ENCODE results near the gene TMTC3. TPM values are rescaled to one million over a fixed set of nuclear protein-coding genes. Genes with fewer than 3 reads are reported as not detected.

The TMTC3 gene
- total RNA-seq, 2 experiments from 2014 or later: 5.5 to 9.4 TPM

DNA sequence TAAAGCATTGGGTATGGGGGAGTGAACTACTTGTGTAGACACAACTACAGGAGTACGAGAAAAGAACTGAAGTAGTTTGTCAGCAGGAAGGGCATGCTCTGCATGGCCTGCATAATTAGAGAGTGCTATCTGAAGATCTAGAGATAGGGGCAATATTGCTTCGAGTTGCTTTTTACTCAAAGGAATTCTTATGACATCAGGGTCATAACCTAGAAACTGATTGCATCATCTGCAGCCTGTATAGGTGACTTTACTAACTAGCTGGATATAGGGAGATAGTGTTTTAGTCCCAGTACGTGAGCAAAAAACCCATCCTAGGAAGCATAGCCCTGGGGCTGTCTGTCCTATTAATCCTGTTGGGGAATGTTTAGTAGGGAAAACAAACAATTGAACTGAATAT lies 39.8 kb downstream of the TMTC3 start:
- Histone ChIP-seq H3K9me2 (ENCODE audit: insufficient read depth, low read length) (no peaks in the 10 kb centered on the region), H4K20me1 (ENCODE audit: insufficient read depth, low read length) (no peaks in the 10 kb centered on the region), H3K4me1 (ENCODE audit: insufficient read depth, low read length, poor library complexity, severe bottlenecking) (no peaks in the 10 kb centered on the region), H3K36me3 (ENCODE audit: insufficient read depth, low read length) (peaks cover 37% of the 10 kb centered on the region), H2AFZ (ENCODE audit: low read length) (no peak overlapping the region), H3K9me3 (ENCODE audit: low read length) (peaks cover 4% of the 10 kb centered on the region; the same call in 1 of the 2 replicates), H3K79me2 (ENCODE audit: insufficient read depth, low read depth, low read length) (no peaks in the 10 kb centered on the region), H3K27ac (ENCODE audit: low read depth, low read length, poor library complexity, severe bottlenecking) (no peak overlapping the region), H3K4me3 (ENCODE audit: low read depth, low read length, poor library complexity, severe bottlenecking) (no peak overlapping the region), H3K4me2 (ENCODE audit: low read length) (no peak overlapping the region)
- TF ChIP-seq EZH2phosphoT487 (IDR thresholded peaks at IDR 0.05; ENCODE audit: borderline replicate concordance, low read depth, low read length): no peak
- intact Hi-C loops (cut with micrococcal nuclease; ENCODE audit: unreplicated experiment): no loop called here
- ChIA-PET CTCF (ENCODE audit: unreplicated experiment) (no interaction called here), POLR2A (no interaction called here)
- DNase-seq (ENCODE audit: low spot score): no peak
- BruUV-seq (replicated peaks): no TSS peak

DNA sequence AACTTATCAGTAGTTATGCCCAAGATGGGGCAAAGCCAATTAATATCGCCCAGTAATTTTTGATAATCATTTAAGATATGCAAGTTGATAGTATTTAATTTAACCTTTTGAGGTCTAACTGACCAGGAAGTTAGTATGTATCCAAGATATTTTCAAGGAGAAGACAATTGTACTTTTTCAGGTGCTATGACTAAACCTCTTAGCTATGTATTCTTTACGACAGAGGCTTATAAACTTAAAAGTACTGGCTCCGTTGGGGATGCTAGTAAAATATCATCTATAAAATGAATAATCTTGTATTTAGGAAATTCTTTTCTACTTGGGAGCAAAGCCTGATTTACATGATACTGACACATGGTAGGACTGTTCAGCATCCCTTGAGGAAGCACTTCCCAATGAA lies 40.3 kb downstream of the TMTC3 start:
- Histone ChIP-seq H3K79me2 (ENCODE audit: insufficient read depth, low read depth, low read length) (no peaks in the 10 kb centered on the region), H3K4me3 (ENCODE audit: low read depth, low read length, poor library complexity, severe bottlenecking) (no peak overlapping the region), H3K9me2 (ENCODE audit: insufficient read depth, low read length) (no peaks in the 10 kb centered on the region), H3K36me3 (ENCODE audit: insufficient read depth, low read length) (peaks cover 32% of the 10 kb centered on the region), H2AFZ (ENCODE audit: low read length) (no peak overlapping the region), H4K20me1 (ENCODE audit: insufficient read depth, low read length) (no peaks in the 10 kb centered on the region), H3K27ac (ENCODE audit: low read depth, low read length, poor library complexity, severe bottlenecking) (no peak overlapping the region), H3K4me2 (ENCODE audit: low read length) (no peak overlapping the region), H3K4me1 (ENCODE audit: insufficient read depth, low read length, poor library complexity, severe bottlenecking) (no peaks in the 10 kb centered on the region), H3K9me3 (ENCODE audit: low read length) (peaks cover 4% of the 10 kb centered on the region; the same call in 1 of the 2 replicates)
- intact Hi-C loops (cut with micrococcal nuclease; ENCODE audit: unreplicated experiment): no loop called here
- no TSS peak for BruUV-seq (replicated peaks)
- ChIA-PET CTCF (ENCODE audit: unreplicated experiment) (no interaction called here), POLR2A (interaction anchor here (0.6 kb wide), 1 partner anchor 692 kb away, joined by 3 read pairs; no protein-coding TSS in a partner anchor)
- DNase-seq (ENCODE audit: low spot score): no peak
- no peak for TF ChIP-seq EZH2phosphoT487 (IDR thresholded peaks at IDR 0.05; ENCODE audit: borderline replicate concordance, low read depth, low read length)
- TF ChIP-seq, protein P1, sequence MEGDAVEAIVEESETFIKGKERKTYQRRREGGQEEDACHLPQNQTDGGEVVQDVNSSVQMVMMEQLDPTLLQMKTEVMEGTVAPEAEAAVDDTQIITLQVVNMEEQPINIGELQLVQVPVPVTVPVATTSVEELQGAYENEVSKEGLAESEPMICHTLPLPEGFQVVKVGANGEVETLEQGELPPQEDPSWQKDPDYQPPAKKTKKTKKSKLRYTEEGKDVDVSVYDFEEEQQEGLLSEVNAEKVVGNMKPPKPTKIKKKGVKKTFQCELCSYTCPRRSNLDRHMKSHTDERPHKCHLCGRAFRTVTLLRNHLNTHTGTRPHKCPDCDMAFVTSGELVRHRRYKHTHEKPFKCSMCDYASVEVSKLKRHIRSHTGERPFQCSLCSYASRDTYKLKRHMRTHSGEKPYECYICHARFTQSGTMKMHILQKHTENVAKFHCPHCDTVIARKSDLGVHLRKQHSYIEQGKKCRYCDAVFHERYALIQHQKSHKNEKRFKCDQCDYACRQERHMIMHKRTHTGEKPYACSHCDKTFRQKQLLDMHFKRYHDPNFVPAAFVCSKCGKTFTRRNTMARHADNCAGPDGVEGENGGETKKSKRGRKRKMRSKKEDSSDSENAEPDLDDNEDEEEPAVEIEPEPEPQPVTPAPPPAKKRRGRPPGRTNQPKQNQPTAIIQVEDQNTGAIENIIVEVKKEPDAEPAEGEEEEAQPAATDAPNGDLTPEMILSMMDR (conservative IDR thresholded peaks at IDR 0.05; ENCODE audit: low read length): no peak

DNA sequence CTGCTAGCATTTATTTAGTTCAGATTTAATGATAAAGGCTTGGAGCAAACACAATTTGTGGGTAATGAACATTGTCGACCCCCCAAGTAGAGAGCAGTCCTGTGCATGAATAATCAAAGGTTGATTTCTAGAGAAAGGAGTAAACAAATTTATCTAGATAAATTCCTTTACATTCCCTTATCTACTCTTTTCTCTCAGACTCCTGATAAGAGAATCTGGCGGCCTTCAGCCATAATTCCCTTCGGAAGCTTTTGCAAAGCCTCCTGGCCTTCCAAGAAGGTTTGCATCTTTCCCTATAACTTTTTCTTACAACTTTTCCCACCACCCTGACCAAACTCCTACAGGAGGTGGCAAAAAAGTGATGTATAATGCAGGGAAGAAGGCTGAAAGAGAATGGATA lies 42.1 kb downstream of the TMTC3 start:
- TF ChIP-seq, protein P1 (conservative IDR thresholded peaks at IDR 0.05; ENCODE audit: low read length): no peak
- TF ChIP-seq EZH2phosphoT487 (IDR thresholded peaks at IDR 0.05; ENCODE audit: borderline replicate concordance, low read depth, low read length): no peak
- Histone ChIP-seq H3K79me2 (ENCODE audit: insufficient read depth, low read depth, low read length) (no peaks in the 10 kb centered on the region), H2AFZ (ENCODE audit: low read length) (no peak overlapping the region), H3K4me1 (ENCODE audit: insufficient read depth, low read length, poor library complexity, severe bottlenecking) (no peaks in the 10 kb centered on the region), H4K20me1 (ENCODE audit: insufficient read depth, low read length) (no peaks in the 10 kb centered on the region), H3K27ac (ENCODE audit: low read depth, low read length, poor library complexity, severe bottlenecking) (no peak overlapping the region), H3K9me2 (ENCODE audit: insufficient read depth, low read length) (no peaks in the 10 kb centered on the region), H3K4me3 (ENCODE audit: low read depth, low read length, poor library complexity, severe bottlenecking) (no peak overlapping the region), H3K9me3 (ENCODE audit: low read length) (peaks cover 4% of the 10 kb centered on the region; the same call in 1 of the 2 replicates), H3K36me3 (ENCODE audit: insufficient read depth, low read length) (peaks cover 18% of the 10 kb centered on the region; the same call in 1 of the 2 replicates), H3K4me2 (ENCODE audit: low read length) (no peak overlapping the region)
- ChIA-PET CTCF (ENCODE audit: unreplicated experiment) (no interaction called here), POLR2A (interaction anchor here (0.5 kb wide), 1 partner anchor 105 kb away, joined by 3 read pairs; no protein-coding TSS in a partner anchor)
- intact Hi-C loops (cut with micrococcal nuclease; ENCODE audit: unreplicated experiment): no loop called here
- no peak for DNase-seq (ENCODE audit: low spot score)
- BruUV-seq (replicated peaks): no TSS peak
